Activated CD8-positive, alpha-beta memory T cell treated with anti-CD3 and anti-CD28 coated beads, Interleukin-2, amount 50 U/mL, for 4 hours (primary cell): ENCODE measurements around the gene PAOX.
"Not testable (repeated sequence)": the region's sequence is repeated elsewhere in the genome, so short reads cannot be mapped to it uniquely, and the experiment has no call there.

ENCODE experiments used
- DNase-seq: peaks from one replicate; pipeline ENCODE4 v3.0.0-alpha.2; 2020

The PAOX gene

DNA sequence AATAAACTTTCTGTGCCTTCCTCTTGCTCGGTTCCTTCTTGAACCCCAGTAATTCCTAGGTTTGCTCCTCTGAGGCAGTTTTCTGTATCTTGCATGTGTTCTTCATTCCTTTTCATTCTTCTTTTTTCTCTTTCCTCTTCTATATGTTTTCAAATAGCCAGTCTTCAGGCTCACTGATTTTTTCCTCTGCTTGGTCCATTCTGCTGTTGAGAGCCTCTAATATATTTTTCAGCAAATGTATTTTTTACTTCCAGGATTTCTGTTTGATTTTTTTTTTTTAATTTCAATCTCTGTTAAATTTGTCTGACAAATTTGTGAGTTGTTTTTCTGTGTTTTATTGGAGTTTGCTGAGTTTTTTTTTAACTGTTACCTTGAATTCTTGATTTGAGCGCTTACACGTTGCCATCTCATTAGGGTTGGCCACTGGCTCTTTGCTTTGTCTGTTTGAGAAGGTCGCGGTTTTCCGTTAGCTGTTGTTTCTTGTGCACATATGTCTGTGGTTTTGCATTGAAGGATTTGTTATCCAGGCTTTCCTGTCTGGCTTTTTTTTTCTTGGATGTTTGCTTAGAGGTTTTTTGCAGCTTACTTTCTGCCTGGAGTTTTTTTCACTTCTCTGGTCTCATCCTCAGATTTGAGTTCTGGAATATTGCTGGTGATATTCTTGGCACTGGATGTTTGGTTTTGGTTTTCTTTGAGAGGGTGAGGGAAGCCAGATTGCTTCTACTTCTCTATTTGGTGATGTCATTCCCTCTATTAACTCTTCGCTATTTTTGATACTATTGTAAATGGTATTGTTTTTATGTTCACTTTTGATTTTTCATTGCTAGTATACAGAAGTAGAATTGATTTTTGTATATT lies 32.7 kb downstream of the PAOX start:
- DNase-seq = no peak

DNA sequence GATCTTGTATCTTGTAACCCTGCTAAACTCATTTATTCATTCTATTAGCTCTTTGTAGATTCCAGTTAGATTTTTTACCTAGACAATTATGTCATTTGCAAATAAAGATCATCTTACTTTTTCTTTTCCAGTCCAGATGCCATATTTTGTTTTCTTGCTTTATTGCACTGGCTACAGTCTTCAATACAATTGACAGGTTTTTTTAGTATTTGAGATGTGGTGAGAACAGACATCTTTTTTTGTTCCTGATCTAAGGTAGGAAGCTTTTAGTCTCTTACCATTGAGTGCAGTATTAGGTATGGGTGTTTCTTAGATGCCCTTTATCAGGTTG lies 33.3 kb downstream of the PAOX start:
- no peak for DNase-seq

DNA sequence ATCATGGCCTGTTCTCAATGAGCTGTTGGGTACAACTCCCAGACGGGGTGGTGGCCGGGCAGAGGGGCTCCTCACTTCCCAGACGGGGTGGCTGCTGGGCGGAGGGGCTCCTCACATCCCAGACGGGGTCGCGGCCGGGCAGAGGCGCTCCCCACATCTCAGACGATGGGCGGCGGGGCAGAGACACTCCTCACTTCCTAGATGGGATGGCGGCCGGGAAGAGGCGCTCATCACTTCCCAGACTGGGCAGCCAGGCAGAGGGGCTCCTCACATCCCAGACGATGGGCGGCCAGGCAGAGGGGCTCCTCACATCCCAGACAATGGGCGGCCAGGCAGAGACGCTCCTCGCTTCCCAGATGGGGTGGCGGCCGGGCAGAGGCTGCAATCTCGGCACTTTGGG lies 35.3 kb downstream of the PAOX start:
- not testable (repeated sequence) for DNase-seq

DNA sequence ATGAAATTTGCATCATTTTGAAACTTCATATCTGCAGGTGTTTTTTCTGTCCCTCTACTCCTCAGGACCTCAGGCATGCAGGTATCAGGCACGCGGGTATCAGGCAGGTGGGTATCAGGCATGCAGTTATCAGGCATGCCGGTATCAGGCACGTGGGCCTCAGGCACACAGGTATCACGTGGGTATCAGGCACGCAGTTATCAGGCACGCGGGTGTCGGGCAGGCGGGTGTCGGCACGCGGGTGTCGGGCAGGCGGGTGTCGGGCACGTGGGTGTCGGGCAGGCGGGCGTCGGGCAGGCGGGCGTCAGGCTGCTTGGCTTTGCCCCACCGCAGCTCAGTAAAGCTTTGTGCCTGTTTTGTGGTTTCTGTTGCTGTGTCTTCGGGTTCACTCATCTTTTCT lies 36.7 kb downstream of the PAOX start:
- no peak for DNase-seq

DNA sequence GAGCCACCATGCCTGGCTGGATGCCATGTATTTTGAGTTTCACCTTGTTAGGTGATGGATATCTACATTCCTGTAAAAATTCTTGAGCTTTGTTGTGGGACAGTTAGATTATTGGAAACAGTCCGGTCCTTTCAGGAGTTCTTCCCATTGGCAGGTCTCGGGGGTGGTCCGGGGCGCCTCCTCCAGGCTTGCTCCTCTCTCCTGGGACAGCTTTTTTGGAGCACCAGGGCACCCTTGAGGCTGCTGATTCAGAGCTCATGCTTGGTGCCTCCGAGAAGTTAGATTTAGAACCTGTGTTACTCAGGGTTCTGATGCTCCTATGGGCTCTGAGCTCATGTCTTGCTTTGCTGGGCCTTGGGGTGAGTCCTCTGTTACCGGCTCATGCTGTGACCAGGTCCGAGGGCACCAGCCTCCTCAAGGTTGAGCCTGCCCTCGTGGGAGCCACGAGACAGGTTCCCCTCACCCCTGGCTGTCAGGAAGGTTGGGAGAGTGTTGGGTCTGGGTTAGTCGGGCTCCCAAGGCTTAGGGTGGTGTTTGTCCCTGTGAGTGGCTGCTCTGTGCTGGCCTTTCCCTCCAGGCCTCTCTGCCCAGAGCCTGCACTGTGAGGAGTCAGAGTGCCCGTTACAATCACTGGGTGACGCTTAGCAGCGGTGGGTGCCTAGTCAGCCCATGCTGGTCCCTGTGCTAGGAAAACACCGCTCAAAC lies 39.4 kb downstream of the PAOX start:
- DNase-seq = no peak

GRCh38 chr10:133419211-133419950 lies 40.3 kb downstream of the PAOX start:
- no peak for DNase-seq

DNA sequence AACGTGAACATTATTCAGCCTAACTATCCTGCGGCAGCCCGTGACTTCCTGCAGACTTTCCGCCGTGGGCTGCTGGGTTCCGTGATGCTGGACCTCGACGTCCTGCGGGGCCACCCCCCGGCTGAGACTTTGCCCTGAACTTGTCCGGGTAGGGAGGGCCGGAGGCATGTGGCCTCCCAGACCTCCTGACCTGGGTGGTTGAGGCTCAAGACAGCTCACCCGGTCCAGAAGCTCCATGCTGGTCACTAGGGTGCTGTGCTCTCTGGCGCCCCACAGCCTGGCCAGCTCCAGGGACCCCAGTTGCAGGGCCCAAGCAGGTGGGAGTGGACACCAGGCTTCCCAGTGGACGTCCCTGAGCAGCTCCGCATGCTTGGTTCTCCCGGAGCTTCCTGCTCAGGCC lies 41.0 kb downstream of the PAOX start:
- no peak for DNase-seq

DNA sequence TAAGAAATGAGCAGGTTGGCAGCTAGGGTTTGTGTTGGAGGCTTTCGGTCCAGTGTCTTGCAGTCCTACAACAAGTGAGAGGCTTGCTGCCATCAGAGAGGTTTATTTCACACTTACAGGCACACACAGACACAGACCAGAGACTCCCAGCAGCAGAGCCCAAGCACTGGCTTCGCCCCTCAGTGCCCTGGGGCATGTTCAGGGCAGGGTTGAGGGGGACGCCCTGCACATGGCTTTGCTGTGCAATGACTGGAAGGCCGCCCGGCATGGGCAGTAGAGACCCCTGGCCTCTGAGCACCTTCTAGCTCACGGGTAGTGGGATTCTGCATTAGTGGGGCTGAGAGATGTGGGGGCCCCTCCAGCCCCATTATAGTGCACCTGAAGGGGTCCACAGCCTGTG lies 41.5 kb downstream of the PAOX start:
- no peak for DNase-seq

DNA sequence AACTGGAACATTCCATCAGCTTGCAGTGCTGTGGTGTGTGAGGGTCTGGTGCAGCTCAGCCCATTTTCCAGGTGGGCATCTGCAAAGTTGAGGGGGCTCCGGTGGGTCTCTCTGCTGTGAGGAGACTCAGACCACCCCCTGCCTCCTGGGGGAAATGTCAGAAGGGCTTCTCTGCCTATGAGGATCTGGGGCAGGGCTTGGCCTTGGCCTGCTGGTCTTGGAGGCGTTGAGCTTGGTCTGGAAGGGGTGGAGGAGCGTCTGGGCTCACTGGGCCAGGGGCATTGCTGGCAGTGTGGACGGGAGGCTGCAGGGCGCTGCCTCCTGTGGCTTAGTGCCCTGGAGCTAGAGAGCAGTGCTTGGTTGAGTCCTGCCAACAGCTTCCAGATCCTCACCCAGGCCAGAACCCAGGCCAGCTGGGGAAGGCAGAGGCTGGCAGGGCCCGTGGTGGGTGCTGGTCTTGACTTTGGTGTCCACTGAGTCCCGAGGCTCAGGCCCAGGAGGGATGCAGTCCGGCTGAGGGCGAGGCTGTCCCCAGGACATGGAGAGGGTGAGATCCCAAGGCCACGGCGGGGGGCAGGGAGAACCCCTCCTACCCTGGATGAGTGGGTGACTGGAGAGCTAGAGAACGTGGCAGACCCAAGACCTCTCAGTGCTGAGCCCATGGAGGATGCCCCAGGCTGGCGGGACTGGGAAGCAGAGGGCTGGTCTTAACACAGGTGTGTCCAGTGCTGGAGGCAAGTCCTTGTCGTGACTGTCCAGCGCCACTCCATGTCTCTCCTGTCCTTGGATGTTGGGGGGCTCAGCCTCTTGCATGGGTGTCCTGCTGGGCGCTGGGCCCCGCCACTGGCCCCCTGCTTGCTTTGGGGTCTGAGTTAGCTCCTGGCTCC lies 42.5 kb downstream of the PAOX start:
- DNase-seq = no peak

DNA sequence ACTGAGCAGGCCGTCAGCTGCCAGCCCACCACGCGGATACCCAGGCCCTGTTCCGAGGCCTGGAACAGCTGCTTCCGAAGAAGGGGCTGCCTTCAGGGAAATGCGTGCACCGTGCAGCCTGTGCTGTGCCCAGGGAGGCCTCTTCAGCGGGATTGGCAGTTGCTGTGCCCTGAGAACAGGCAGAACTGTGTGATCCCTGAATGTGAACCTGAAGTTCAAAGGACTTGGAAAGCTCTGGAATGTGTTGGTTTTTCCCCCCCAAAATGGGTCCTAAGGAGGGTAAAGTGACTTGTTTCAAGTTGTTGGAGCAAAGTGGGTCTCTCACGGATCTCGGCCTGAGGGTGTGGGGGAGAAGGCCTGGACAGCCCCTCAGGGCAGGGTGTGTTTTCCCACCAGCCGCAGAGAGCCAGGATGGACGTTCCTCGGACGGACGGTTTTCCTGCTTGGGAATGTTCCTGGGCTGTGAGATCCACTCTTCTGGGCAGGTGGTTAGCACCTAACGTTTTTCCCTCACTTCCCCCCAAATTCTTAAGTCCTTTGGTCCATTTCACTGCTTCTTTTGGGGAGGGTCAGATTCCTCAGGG lies 43.3 kb downstream of the PAOX start:
- no peak for DNase-seq

DNA sequence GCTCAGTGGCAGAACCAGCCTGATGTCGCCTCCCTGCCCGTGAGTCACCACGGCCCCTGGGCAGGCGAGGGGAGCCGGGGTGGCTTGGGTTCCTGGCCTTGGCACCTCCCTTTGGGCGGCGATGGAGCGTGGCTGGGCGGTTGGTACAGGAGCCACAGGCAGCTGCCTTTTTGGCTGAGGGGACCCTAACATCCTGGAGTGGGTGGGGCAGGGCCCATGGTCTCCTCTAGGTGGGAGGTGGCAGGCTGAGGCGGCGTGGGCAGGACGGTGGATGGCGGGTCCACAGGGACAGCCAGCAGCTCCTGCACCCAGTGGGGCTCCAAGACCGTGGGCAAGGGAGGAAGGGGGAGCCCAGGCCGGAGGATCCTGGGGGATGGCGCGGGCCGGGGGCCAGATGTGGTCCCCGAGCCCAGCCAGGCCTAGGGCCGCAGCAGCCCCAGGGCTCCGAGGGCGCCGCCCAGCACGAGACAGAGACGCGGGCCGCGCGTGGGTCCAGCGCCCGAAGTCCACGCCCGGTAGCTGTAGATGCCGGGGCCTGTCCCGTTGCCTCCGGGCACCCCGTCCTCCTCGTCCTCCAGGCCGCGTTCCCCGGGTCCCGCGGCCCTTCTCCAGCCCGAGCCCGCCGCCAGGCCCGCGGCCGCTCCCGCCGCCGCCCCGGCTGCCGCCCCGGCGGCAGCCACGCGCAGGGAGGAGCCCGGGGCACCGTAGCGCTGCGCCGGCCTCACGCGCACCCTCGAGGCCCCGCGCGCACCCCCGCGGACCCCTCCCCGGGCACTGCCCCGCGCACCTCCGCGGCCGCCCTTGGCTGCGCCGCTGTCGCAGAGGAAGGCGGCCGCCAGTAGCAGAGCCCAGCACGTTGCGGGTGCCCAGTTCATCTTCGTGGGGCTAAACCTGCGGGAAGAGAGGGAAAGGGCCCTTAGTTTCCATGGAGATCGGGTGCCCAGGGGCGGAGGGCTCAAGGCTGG lies 44.0 kb downstream of the PAOX start:
- DNase-seq = no peak

DNA sequence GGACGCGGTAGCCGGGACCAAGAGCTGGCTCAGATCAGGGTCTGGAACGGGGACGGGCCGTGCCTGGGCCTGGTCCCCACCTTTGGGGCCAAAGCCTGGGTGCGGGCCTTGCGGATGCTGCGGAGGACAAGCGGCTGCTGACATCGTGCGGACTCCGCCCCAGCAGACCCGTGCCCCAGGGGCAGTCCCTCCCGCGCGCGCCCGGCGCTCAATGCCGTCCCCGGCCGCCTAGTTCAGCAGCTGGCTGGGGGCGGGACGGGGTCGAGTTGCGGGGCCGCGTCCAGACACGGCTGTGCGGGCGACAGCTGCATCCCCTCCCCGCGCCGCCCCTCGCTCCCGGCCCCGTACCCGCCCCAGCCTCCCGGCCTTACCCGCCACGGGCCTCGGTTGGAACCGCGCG lies 45.0 kb downstream of the PAOX start:
- not testable (repeated sequence) for DNase-seq

GRCh38 chr10:133424601-133425000 lies 45.5 kb downstream of the PAOX start, which contains the start of gene SPRN:
Gene SPRN (minus strand): TSS chr10:133424625. CDS start chr10:133423681, 944 bp downstream.
- DNase-seq = not testable (repeated sequence)

GRCh38 chr10:133429571-133429970 lies 50.5 kb downstream of the PAOX start:
- not testable (repeated sequence) for DNase-seq

DNA sequence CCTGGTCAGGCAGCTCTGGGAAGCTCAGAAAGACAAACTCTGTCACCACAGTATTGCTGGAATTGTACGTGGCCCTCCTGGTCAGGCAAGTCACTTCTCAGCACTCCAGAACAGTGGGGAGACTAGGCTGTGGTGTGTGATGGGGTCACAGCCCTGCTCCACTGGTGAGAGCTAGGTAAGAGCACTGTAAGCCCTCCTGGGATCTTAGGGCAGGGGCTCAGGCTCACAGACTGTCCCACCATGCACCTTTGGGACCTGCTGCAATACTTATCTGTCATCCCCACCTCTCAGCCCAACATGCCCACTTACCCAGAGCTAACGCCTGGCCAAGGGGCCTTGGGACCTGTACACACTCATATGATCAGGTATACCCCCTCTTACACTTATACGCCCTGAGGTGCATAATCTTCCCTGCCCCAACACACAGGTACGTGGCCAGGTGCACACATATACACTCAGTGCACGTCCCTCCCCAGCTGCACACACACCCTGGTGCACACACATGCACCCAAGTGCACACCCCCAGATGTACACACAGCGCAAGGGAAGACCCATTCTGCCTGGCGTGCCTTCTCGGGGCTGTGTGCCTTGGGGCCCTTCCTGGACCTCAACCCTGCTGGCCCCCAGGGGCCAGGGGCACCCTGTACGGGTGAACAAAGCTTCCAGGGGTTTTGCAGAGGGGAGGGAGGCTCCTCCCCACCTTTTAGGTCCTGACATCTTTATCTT lies 53.0 kb downstream of the PAOX start:
- DNase-seq = not testable (repeated sequence)

- DNase-seq = not testable (repeated sequence)
These were observed 53.7 kb downstream of the PAOX start for GRCh38 chr10:133432789-133433188.

DNA sequence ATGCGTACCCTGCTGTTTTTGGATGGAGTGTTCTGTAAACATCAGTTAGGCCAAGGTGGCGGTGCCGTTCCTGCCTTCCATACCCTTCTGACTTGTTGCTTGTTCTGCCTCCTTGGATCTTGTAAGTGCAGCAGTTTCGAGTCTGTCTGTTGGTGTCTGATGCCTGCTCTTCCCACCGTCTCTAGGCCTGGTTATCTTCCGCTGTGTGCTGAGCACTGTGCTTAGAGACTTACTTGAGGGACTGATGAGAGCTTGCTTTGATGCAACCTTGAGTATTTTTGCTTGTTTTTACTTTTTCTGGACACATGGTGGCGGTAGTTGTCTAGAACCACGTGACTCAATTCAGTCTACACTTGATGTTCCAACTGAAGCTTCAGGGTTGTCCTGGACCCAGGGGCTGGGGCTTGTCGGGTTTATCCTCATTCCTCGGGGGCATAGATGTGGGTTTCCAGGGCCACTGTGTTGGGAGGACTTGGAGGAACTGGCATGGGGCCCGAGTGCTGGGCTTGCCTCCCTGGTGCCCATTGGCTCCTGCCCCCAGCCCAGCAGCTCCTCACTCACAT lies 59.7 kb downstream of the PAOX start:
- DNase-seq = no peak

- DNase-seq = no peak
These were observed 60.7 kb downstream of the PAOX start for GRCh38 chr10:133439517-133440461.
